Spinal cord (tissue), 10 donors: Measurements from ENCODE around the gene SFRP5. TPM values are rescaled to one million over a fixed set of nuclear protein-coding genes. Genes with fewer than 3 reads are reported as not detected.
A peak's percentile ranks its signal among the peaks of the same experiment; 100 is the strongest.

Experiments used
- DNase-seq, 6 donors: peaks; one replicate each; pipeline versions ENCODE4 v3.0.0 to v3.0.0-alpha.2; 2013 to 2015; ENCODE audit warnings: low spot score in 6 of 6, low read depth in 4 of 6
- H3K27ac ChIP-seq: one replicate; pipeline ENCODE4 v1.5.1; 2013; ENCODE audit warnings: low read depth, low read length, control low read depth
- H3K27me3 ChIP-seq: one replicate; pipeline ENCODE4 v1.6.1; 2013; ENCODE audit warnings: low read length; ENCODE audit not compliant: control insufficient read depth, insufficient read depth
- H3K36me3 ChIP-seq: one replicate; pipeline ENCODE4 v1.6.1; 2013; ENCODE audit warnings: low read length; ENCODE audit not compliant: control insufficient read depth, insufficient read depth
- H3K4me1 ChIP-seq: one replicate; pipeline ENCODE4 v1.6.1; 2013; ENCODE audit warnings: low read length; ENCODE audit not compliant: control insufficient read depth, insufficient read depth
- H3K4me3 ChIP-seq: one replicate; pipeline ENCODE4 v1.5.1; 2013; ENCODE audit warnings: low read depth, low read length, control low read depth
- H3K9me3 ChIP-seq: one replicate; pipeline ENCODE4 v1.6.1; 2013; ENCODE audit warnings: low read length; ENCODE audit not compliant: control insufficient read depth, insufficient read depth
- WGBS: methylation state at CpG from one replicate; pipeline ENCODE4 v1.1.5; 2013; ENCODE audit warnings: missing lambda C conversion rate; ENCODE audit not compliant: insufficient coverage; 5-methylcytosine and 5-hydroxymethylcytosine counted together
- polyA plus RNA-seq, 2 donors: library from polyadenylated mRNA; unstranded; fragments of 120-200 nt; gene quantifications; one replicate each; pipeline ENCODE4 v1.2.1, GENCODE V29; 2013; ENCODE audit not compliant: insufficient read length in 2 of 2
- total RNA-seq, 2 donors: library from RNA; depleted of rRNA in 1 of 2; stranded (reverse); fragments of 120-200 nt in 1 of 2; fragments of >200 nt in 1 of 2; gene quantifications; one replicate each; pipeline versions ENCODE4 v1.2.3 to v1.2.4, GENCODE V29; 2013 to 2014
- donor health status: healthy.

The SFRP5 gene
- total and polyA plus RNA-seq, 4 donors, result 4.1 to 9.6 (median 5.5) TPM

GRCh38 chr10:97760461-97761257 lies 11.1 kb downstream of the SFRP5 start:
- Histone ChIP-seq H3K36me3 (peaks cover 61% of the 10 kb centered on the region), H3K27me3 (no peaks in the 10 kb centered on the region), H3K9me3 (no peaks in the 10 kb centered on the region), H3K4me3 (no peak overlapping the region), H3K4me1 (peaks cover 55% of the 10 kb centered on the region), H3K27ac (peak overlapping the region; percentile 57)
- no peak for DNase-seq
- 90% methylated on average over 11 of the region's 11 CpGs for WGBS

GRCh38 chr10:97759946-97760345 lies 11.9 kb downstream of the SFRP5 start:
- 86% methylated on average over 4 of the region's 5 CpGs for WGBS
- Histone ChIP-seq H3K36me3 (peaks cover 66% of the 10 kb centered on the region), H3K27ac (no peak overlapping the region)

DNA sequence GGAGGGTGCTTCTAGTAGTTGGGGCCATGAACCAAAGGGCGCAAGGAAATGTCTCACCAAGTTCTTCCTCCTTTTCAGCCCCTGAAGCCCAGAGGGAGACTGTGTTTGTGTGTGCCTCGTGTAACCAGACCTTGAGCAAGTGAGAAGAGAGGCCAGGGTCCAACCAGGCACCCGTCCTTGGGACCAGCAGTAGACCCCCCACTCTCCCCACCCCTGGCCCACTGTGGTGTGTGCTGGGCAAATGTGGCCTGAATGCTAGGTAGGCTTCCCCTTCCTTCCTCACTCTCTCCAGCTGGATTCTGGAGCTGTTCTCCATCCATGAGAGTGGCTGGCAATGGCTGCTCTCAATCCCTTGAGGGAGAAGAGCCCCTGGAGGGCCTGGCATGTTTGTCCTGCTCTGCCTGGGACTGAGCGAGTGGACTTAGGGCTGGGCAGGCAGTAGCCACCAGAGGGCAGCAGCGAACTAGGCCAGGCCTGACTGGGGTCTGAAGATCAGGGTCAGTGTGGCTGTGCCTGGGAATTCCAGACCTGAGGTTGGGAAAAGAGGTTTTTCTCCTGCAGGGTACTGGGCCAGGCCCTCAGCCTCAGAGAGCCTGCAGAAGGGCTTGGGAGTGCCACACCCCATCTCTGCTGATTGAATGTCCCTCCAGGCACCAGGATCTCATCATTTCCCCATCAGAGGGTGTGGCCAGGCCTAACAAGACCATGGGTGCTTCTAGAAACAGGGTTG lies 12.5 kb downstream of the SFRP5 start:
- Histone ChIP-seq H3K36me3 (peaks cover 67% of the 10 kb centered on the region), H3K27ac (no peak overlapping the region), H3K27me3 (no peaks in the 10 kb centered on the region), H3K9me3 (no peaks in the 10 kb centered on the region), H3K4me1 (peaks cover 45% of the 10 kb centered on the region), H3K4me3 (no peak overlapping the region)
- DNase-seq, result peak in 4 of 6 donors; percentile 59 to 90 (median 75)
- 5% methylated on average over 2 of the region's 5 CpGs for WGBS

More at GRCh38 chr10:97759946-97760345, 11.9 kb downstream of the SFRP5 start:
- no peak for DNase-seq
- Histone ChIP-seq H3K4me3 (no peak overlapping the region), H3K4me1 (peaks cover 51% of the 10 kb centered on the region), H3K9me3 (no peaks in the 10 kb centered on the region), H3K27me3 (no peaks in the 10 kb centered on the region)

DNA sequence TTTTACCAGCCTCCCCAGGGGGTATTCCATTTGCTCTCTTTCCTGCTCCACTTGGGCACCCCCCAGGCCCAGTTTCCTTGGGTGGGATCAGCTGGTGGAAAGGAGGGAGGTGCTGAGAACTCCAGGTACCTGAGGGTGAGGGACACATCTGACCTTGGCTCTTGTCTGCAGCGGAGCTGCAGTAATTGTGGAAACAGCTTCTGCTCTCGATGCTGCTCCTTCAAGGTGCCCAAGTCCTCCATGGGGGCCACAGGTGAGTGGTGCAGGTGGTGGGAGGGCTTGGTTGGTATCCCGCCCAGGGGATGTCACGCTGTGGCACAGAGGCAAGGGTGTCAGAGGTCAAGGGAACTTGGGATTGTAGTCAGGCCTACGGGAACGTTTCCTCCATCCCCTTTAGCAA lies 14.3 kb downstream of the SFRP5 start:
- Histone ChIP-seq H3K36me3 (peaks cover 84% of the 10 kb centered on the region), H3K27ac (no peak overlapping the region), H3K4me1 (peaks cover 31% of the 10 kb centered on the region), H3K27me3 (no peaks in the 10 kb centered on the region), H3K4me3 (no peak overlapping the region), H3K9me3 (no peaks in the 10 kb centered on the region)
- no peak for DNase-seq
- WGBS, result 92% methylated on average over 4 of the region's 6 CpGs

GRCh38 chr10:97755718-97756117 lies 16.1 kb downstream of the SFRP5 start:
- peaks cover 15% of the 10 kb centered on the region for H3K4me1 ChIP-seq
- DNase-seq, result no peak

DNA sequence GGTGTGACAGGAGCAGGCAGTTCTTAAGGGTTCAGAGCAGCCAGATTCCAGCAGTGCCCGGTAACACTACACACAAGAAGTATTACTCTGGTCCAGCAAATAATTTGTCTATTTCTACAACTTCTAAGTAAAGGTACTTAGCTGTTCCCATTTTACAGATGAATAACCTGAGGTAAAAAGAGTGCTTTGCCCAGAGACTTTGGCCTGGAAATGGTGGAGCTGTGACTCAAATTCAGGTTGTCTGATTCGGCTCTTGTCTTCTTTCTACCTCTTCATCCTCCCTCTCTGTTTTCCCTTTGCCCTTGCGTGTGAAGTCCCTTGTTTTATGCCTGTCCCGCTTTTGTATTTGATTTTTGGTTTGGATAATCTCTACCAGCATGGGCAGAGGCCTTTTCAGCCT lies 17.1 kb downstream of the SFRP5 start:
- Histone ChIP-seq H3K27me3 (no peaks in the 10 kb centered on the region), H3K9me3 (no peaks in the 10 kb centered on the region), H3K4me3 (no peak overlapping the region), H3K27ac (no peak overlapping the region), H3K4me1 (peaks cover 6% of the 10 kb centered on the region), H3K36me3 (peaks cover 79% of the 10 kb centered on the region)
- no CpG with 5 or more reads among the region's 4 CpGs for WGBS
- no peak for DNase-seq

More at GRCh38 chr10:97755718-97756117, 16.1 kb downstream of the SFRP5 start:
- Histone ChIP-seq H3K27ac (no peak overlapping the region), H3K27me3 (no peaks in the 10 kb centered on the region), H3K4me3 (no peak overlapping the region), H3K36me3 (peaks cover 80% of the 10 kb centered on the region), H3K9me3 (no peaks in the 10 kb centered on the region)
- WGBS, result 91% methylated on average over 6 of the region's 6 CpGs

DNA sequence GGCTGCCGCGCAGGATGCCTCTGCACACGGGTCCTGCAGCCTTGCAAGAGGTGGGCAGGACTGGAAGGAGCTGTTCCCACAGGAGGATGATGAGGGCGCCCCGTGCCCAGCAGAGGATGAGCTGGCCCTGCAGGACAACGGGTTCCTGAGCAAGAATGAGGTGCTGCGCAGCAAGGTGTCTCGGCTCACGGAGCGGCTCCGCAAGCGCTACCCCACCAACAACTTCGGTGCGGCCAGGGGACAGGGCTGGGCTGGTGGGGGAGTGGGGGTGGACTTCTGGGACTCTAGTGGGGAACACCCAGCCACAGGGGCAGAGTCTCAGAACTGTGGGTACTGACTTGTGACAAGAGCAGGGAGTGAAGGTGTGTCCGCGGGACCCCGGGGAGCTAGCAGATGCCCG lies 18.8 kb downstream of the SFRP5 start:
- no peak overlapping the region for H3K4me3 ChIP-seq
- H3K36me3 ChIP-seq, result peaks cover 78% of the 10 kb centered on the region
- 95% methylated on average over 18 of the region's 18 CpGs for WGBS

DNA sequence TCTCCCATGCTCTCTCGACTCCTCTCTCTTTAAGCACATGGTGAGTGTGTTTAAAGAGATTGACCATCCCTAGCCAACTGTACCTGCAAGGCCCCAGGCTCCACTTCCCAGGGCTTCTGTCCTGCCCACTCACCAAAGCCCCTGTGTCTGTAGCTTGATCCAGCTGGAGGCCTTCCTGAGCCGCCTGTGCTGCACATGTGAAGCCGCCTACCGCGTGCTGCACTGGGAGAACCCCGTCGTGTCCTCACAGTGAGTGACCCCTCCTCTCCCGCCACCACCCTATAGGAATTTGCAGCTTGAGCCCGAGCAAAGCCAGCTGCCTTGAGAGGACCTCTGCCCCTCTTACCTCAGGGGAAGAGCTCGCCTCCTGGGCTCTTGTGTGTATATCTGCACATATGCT lies 23.7 kb downstream of the SFRP5 start:
- Histone ChIP-seq H3K27ac (no peak overlapping the region), H3K4me3 (no peak overlapping the region), H3K9me3 (no peaks in the 10 kb centered on the region), H3K27me3 (no peaks in the 10 kb centered on the region), H3K36me3 (peaks cover 56% of the 10 kb centered on the region), H3K4me1 (no peaks in the 10 kb centered on the region)
- 94% methylated on average over 2 of the region's 10 CpGs for WGBS
- no peak for DNase-seq

More for the DNA sequence above, 18.8 kb downstream of the SFRP5 start:
- Histone ChIP-seq H3K4me1 (no peaks in the 10 kb centered on the region), H3K27me3 (no peaks in the 10 kb centered on the region), H3K9me3 (no peaks in the 10 kb centered on the region), H3K27ac (no peak overlapping the region)
- no peak for DNase-seq

- Histone ChIP-seq H3K9me3 (no peaks in the 10 kb centered on the region), H3K4me1 (no peaks in the 10 kb centered on the region), H3K27me3 (no peaks in the 10 kb centered on the region), H3K36me3 (peaks cover 55% of the 10 kb centered on the region), H3K27ac (no peak overlapping the region), H3K4me3 (no peak overlapping the region)
- no peak for DNase-seq
- no CpG with 5 or more reads among the region's 1 CpG for WGBS
Measured at GRCh38 chr10:97747573-97747972, 24.2 kb downstream of the SFRP5 start.
